Smooth muscle cell (in vitro differentiated cells): ENCODE data around the gene SKIC8. TPM values are rescaled to one million over a fixed set of nuclear protein-coding genes. Genes with fewer than 3 reads are reported as not detected.
A peak's percentile ranks its signal among the peaks of the same experiment; 100 is the strongest.

Experiments
- DNase-seq: peaks from one replicate; lab custom pipeline; 2025; ENCODE audit not compliant: unreplicated experiment; lab: John Stamatoyannopoulos, UW
- H2AFZ ChIP-seq: fragments of 200-600 bp; sonication (generic); 2 replicates; pipeline ENCODE4 v1.6.0; 2016; ENCODE audit warnings: antibody characterized with exemption, low read depth, mild to moderate bottlenecking
- H3F3A ChIP-seq: fragments of 200-600 bp; sonication (generic); 2 replicates; pipeline ENCODE4 v1.6.0; 2017; ENCODE audit warnings: antibody characterized with exemption, low read depth
- H3K27ac ChIP-seq: fragments of 200-600 bp; sonication (generic); 2 replicates; pipeline ENCODE4 v1.5.1; 2016; ENCODE audit warnings: low read depth, mild to moderate bottlenecking
- H3K27me3 ChIP-seq: fragments of 200-600 bp; sonication (generic); 2 replicates; pipeline ENCODE4 v1.6.1; 2016; ENCODE audit warnings: low read depth, mild to moderate bottlenecking
- H3K36me3 ChIP-seq: fragments of 200-600 bp; sonication (generic); 2 replicates; pipeline ENCODE4 v1.5.1; 2016; ENCODE audit warnings: low read depth
- H3K4me1 ChIP-seq: fragments of 200-600 bp; sonication (generic); 2 replicates; pipeline ENCODE4 v1.5.1; 2016; ENCODE audit warnings: low read depth
- H3K4me2 ChIP-seq: fragments of 200-600 bp; sonication (generic); 2 replicates; pipeline ENCODE4 v1.6.0; 2016; ENCODE audit warnings: mild to moderate bottlenecking
- H3K4me3 ChIP-seq: fragments of 200-600 bp; sonication (generic); 2 replicates; pipeline ENCODE4 v1.5.1; 2016; ENCODE audit warnings: mild to moderate bottlenecking
- H3K79me2 ChIP-seq: fragments of 200-600 bp; sonication (generic); 2 replicates; pipeline ENCODE4 v1.6.0; 2016; ENCODE audit warnings: low read depth, mild to moderate bottlenecking
- H3K9ac ChIP-seq: fragments of 200-600 bp; sonication (generic); 2 replicates; pipeline ENCODE4 v1.6.0; 2016; ENCODE audit warnings: low read depth
- H3K9me3 ChIP-seq: fragments of 200-600 bp; sonication (generic); replicated peaks from 2 replicates; pipeline ENCODE4 v1.5.1; 2016; ENCODE audit warnings: low read depth
- H4K20me1 ChIP-seq: fragments of 200-600 bp; sonication (generic); 2 replicates; pipeline ENCODE4 v1.6.0; 2016; ENCODE audit warnings: low read depth
- WGBS: methylation state at CpG from one replicate; pipeline ENCODE4 v1.1.7; 2016; ENCODE audit warnings: low lambda C conversion rate; 5-methylcytosine and 5-hydroxymethylcytosine counted together
- polyA plus RNA-seq: library from polyadenylated mRNA; unstranded; fragments of >200 nt; fragmentation: Nextera tagmentation; extraction: Ambion mirVana; gene quantifications from 2 replicates; pipeline ENCODE4 v1.2.1, GENCODE V29; 2016
- total RNA-seq: library from RNA; depleted of rRNA; stranded (reverse); fragments of >200 nt; gene quantifications from 2 replicates; pipeline ENCODE4 v1.2.3, GENCODE V29; 2014
- TF ChIP-seq, protein P1 (sequence below): fragments of 200-600 bp; sonication (generic); IDR thresholded peaks from 2 replicates; pipeline ENCODE4 v1.5.1; 2017; ENCODE audit warnings: borderline replicate concordance, mild to moderate bottlenecking, antibody characterized with exemption; ENCODE audit not compliant: insufficient read depth, poor library complexity, severe bottlenecking

Gene SKIC8
- total and polyA plus RNA-seq, 2 experiments from 2014 or later = 63.6 to 72.9 TPM

DNA sequence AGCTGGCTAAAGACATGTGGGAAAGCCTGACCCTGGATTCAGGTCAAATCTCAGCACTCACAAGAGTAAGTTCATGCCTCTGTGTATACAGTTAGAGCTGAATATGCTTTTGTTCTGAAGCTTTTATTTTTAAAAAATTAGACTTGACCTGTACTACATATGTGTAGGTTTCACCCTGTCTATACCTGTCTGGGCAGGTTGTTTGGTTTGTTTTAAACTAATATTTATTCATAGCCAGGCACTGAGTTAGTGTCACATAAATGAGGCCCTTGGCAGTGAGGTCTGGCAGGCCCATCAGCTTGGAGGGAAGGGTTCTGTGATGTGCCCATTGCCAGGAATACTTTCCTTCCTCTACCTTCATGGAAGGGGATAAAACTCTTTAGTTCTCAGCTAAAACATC is 33.2 kb downstream of the SKIC8 start:
- H3K36me3 ChIP-seq = no peaks in the 10 kb centered on the region

GRCh38 chr15:78265752-78266224 is 33.6 kb downstream of the SKIC8 start:
- no peak for DNase-seq
- H3F3A ChIP-seq = no peaks in the 10 kb centered on the region
- H3K4me3 ChIP-seq = no peak overlapping the region
- H3K79me2 ChIP-seq = no peaks in the 10 kb centered on the region
- 79% methylated on average over 9 of the region's 9 CpGs for WGBS
- no peaks in the 10 kb centered on the region for H4K20me1 ChIP-seq
- H3K9ac ChIP-seq = no peak overlapping the region
- H3K4me2 ChIP-seq = no peak overlapping the region
- no peaks in the 10 kb centered on the region for H3K27me3 ChIP-seq
- H3K27ac ChIP-seq = peak overlapping the region; percentile 36
- H3K36me3 ChIP-seq = no peaks in the 10 kb centered on the region
- H3K4me1 ChIP-seq = no peaks in the 10 kb centered on the region
- H2AFZ ChIP-seq = no peak overlapping the region
- TF ChIP-seq, protein P1, sequence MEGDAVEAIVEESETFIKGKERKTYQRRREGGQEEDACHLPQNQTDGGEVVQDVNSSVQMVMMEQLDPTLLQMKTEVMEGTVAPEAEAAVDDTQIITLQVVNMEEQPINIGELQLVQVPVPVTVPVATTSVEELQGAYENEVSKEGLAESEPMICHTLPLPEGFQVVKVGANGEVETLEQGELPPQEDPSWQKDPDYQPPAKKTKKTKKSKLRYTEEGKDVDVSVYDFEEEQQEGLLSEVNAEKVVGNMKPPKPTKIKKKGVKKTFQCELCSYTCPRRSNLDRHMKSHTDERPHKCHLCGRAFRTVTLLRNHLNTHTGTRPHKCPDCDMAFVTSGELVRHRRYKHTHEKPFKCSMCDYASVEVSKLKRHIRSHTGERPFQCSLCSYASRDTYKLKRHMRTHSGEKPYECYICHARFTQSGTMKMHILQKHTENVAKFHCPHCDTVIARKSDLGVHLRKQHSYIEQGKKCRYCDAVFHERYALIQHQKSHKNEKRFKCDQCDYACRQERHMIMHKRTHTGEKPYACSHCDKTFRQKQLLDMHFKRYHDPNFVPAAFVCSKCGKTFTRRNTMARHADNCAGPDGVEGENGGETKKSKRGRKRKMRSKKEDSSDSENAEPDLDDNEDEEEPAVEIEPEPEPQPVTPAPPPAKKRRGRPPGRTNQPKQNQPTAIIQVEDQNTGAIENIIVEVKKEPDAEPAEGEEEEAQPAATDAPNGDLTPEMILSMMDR = no peak
- no peaks in the 10 kb centered on the region for H3K9me3 ChIP-seq

More for the DNA sequence above, 33.2 kb downstream of the SKIC8 start:
- no peaks in the 10 kb centered on the region for H3K27me3 ChIP-seq
- no peaks in the 10 kb centered on the region for H4K20me1 ChIP-seq
- no peak overlapping the region for H3K9ac ChIP-seq
- no peak overlapping the region for H2AFZ ChIP-seq
- no peak overlapping the region for H3K4me2 ChIP-seq
- DNase-seq = no peak
- TF ChIP-seq, protein P1 = no peak
- H3K79me2 ChIP-seq = no peaks in the 10 kb centered on the region
- no peaks in the 10 kb centered on the region for H3F3A ChIP-seq
- peak overlapping the region; percentile 36 for H3K27ac ChIP-seq
- no peaks in the 10 kb centered on the region for H3K9me3 ChIP-seq
- H3K4me1 ChIP-seq = no peaks in the 10 kb centered on the region
- H3K4me3 ChIP-seq = no peak overlapping the region

GRCh38 chr15:78265137-78265460 is 34.3 kb downstream of the SKIC8 start:
- no peaks in the 10 kb centered on the region for H3K79me2 ChIP-seq
- no peaks in the 10 kb centered on the region for H3K4me1 ChIP-seq
- 80% methylated on average over 11 of the region's 12 CpGs for WGBS
- no peaks in the 10 kb centered on the region for H4K20me1 ChIP-seq
- no peak for DNase-seq
- no peaks in the 10 kb centered on the region for H3F3A ChIP-seq
- no peak overlapping the region for H3K27ac ChIP-seq
- H3K9ac ChIP-seq = no peak overlapping the region
- no peaks in the 10 kb centered on the region for H3K9me3 ChIP-seq
- peak overlapping the region; percentile 47 for H3K4me3 ChIP-seq
- peak overlapping the region; percentile 76 for H2AFZ ChIP-seq
- H3K4me2 ChIP-seq = peak overlapping the region; percentile 84
- H3K36me3 ChIP-seq = no peaks in the 10 kb centered on the region
- TF ChIP-seq, protein P1 = no peak
- H3K27me3 ChIP-seq = no peaks in the 10 kb centered on the region

DNA sequence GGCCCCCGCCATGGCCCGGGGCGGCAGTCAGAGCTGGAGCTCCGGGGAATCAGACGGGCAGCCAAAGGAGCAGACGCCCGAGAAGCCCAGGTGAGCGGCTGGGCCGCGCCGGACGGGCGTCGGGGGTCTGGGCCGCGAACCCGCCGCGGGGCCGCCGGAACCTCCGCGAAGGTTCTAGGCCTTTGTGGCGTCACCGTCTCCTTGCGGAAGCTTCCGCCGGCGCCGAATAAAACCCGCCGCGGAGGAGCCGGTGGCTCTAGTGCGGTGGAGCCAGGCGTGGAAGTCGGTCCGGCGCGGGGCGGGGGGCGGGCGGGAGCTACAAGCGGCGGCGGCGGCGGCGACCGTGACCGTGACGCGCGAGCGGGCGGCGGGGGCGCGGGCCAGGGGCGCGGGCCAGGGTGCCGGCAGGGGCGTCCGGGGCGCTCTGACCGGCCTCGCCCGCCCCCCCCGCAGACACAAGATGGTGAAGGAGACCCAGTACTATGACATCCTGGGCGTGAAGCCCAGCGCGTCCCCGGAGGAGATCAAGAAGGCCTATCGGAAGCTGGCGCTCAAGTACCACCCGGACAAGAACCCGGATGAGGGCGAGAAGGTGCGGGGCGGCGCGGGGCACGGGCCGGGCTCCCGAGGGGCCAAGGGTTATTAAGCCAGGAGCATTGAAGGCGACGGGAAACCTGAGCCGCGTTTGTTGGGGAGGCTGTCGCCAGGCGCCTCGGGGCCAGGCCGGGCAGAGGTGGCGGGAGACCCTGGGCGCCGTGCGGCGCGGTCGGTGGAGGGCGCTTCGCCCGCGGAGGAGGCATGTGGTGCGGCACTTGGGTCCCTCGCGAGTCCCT is 34.9 kb downstream of the SKIC8 start, which contains the start of gene DNAJA4:
TSS of gene DNAJA4 (plus strand) at position 259 of the 833 bp plus-strand sequence. CDS start at position 461, 202 bp downstream.
- Histone ChIP-seq H3K9me3 (no peaks in the 10 kb centered on the region), H3K9ac (no peak within 1 kb of the TSS), H3F3A (no peaks in the 10 kb centered on the region), H3K4me1 (no peaks in the 10 kb centered on the region), H3K27me3 (no peaks in the 10 kb centered on the region), H3K27ac (no peak within 1 kb of the TSS), H2AFZ (peak within 1 kb of the TSS; percentile 76), H3K79me2 (no peaks in the 10 kb centered on the region), H3K4me3 (peak within 1 kb of the TSS; percentile 47), H3K36me3 (no peaks in the 10 kb centered on the region), H3K4me2 (peak within 1 kb of the TSS; percentile 84), H4K20me1 (no peaks in the 10 kb centered on the region)
- TF ChIP-seq, protein P1 = no peak
- 48% methylated on average over 76 of the region's 107 CpGs for WGBS
- no peak for DNase-seq
